ENCODE measurements around the gene LDLRAP1.

The LDLRAP1 gene

GRCh38 chr1:25571522-25571970, 28.1 kb downstream of the LDLRAP1 start:
- H3K4me1 ChIP-seq (ENCODE audit: control insufficient read depth, insufficient read depth, low read length) = peaks cover 55% of the 10 kb centered on the region
- no peaks in the 10 kb centered on the region for H3K36me3 ChIP-seq (ENCODE audit: control insufficient read depth, insufficient read depth, low read length)
- no peak overlapping the region for H3K4me3 ChIP-seq (ENCODE audit: low read depth, low read length)
- H3K9me3 ChIP-seq (ENCODE audit: control insufficient read depth, insufficient read depth, low read depth, low read length) = no peaks in the 10 kb centered on the region
- H3K27ac ChIP-seq (ENCODE audit: low read depth, low read length) = no peak overlapping the region
- H3K27me3 ChIP-seq (ENCODE audit: control insufficient read depth, insufficient read depth, low read length) = no peaks in the 10 kb centered on the region
- H3K9ac ChIP-seq (ENCODE audit: low read length) = no peak overlapping the region

- no peak overlapping the region for H3K9ac ChIP-seq (ENCODE audit: low read length)
- no peak overlapping the region for H3K27ac ChIP-seq (ENCODE audit: low read depth, low read length)
- H3K27me3 ChIP-seq (ENCODE audit: control insufficient read depth, insufficient read depth, low read length) = no peaks in the 10 kb centered on the region
- H3K4me3 ChIP-seq (ENCODE audit: low read depth, low read length) = no peak overlapping the region
- H3K4me1 ChIP-seq (ENCODE audit: control insufficient read depth, insufficient read depth, low read length) = peaks cover 53% of the 10 kb centered on the region
- no peaks in the 10 kb centered on the region for H3K36me3 ChIP-seq (ENCODE audit: control insufficient read depth, insufficient read depth, low read length)
- no peaks in the 10 kb centered on the region for H3K9me3 ChIP-seq (ENCODE audit: control insufficient read depth, insufficient read depth, low read depth, low read length)
Observed at GRCh38 chr1:25572107-25572506, 28.7 kb downstream of the LDLRAP1 start.

GRCh38 chr1:25572708-25573590, 29.5 kb downstream of the LDLRAP1 start:
- Histone ChIP-seq H3K9me3 (ENCODE audit: control insufficient read depth, insufficient read depth, low read depth, low read length) (no peaks in the 10 kb centered on the region), H3K9ac (ENCODE audit: low read length) (no peak overlapping the region), H3K4me3 (ENCODE audit: low read depth, low read length) (no peak overlapping the region), H3K4me1 (ENCODE audit: control insufficient read depth, insufficient read depth, low read length) (peaks cover 50% of the 10 kb centered on the region), H3K27ac (ENCODE audit: low read depth, low read length) (no peak overlapping the region), H3K36me3 (ENCODE audit: control insufficient read depth, insufficient read depth, low read length) (no peaks in the 10 kb centered on the region), H3K27me3 (ENCODE audit: control insufficient read depth, insufficient read depth, low read length) (no peaks in the 10 kb centered on the region)

GRCh38 chr1:25573591-25573930, 30.2 kb downstream of the LDLRAP1 start:
- Histone ChIP-seq H3K27me3 (ENCODE audit: control insufficient read depth, insufficient read depth, low read length) (no peaks in the 10 kb centered on the region), H3K9ac (ENCODE audit: low read length) (no peak overlapping the region), H3K4me1 (ENCODE audit: control insufficient read depth, insufficient read depth, low read length) (peaks cover 43% of the 10 kb centered on the region), H3K9me3 (ENCODE audit: control insufficient read depth, insufficient read depth, low read depth, low read length) (no peaks in the 10 kb centered on the region), H3K4me3 (ENCODE audit: low read depth, low read length) (no peak overlapping the region), H3K36me3 (ENCODE audit: control insufficient read depth, insufficient read depth, low read length) (no peaks in the 10 kb centered on the region), H3K27ac (ENCODE audit: low read depth, low read length) (no peak overlapping the region)

- Histone ChIP-seq H3K27me3 (ENCODE audit: control insufficient read depth, insufficient read depth, low read length) (no peaks in the 10 kb centered on the region), H3K27ac (ENCODE audit: low read depth, low read length) (no peak overlapping the region), H3K4me1 (ENCODE audit: control insufficient read depth, insufficient read depth, low read length) (peaks cover 39% of the 10 kb centered on the region), H3K9me3 (ENCODE audit: control insufficient read depth, insufficient read depth, low read depth, low read length) (no peaks in the 10 kb centered on the region), H3K4me3 (ENCODE audit: low read depth, low read length) (no peak overlapping the region), H3K9ac (ENCODE audit: low read length) (no peak overlapping the region), H3K36me3 (ENCODE audit: control insufficient read depth, insufficient read depth, low read length) (no peaks in the 10 kb centered on the region)
Observed at GRCh38 chr1:25573961-25574360, 30.6 kb downstream of the LDLRAP1 start.

GRCh38 chr1:25575191-25575590, 31.8 kb downstream of the LDLRAP1 start:
- Histone ChIP-seq H3K9me3 (ENCODE audit: control insufficient read depth, insufficient read depth, low read depth, low read length) (no peaks in the 10 kb centered on the region), H3K27ac (ENCODE audit: low read depth, low read length) (no peak overlapping the region), H3K4me1 (ENCODE audit: control insufficient read depth, insufficient read depth, low read length) (peaks cover 33% of the 10 kb centered on the region), H3K4me3 (ENCODE audit: low read depth, low read length) (no peak overlapping the region), H3K27me3 (ENCODE audit: control insufficient read depth, insufficient read depth, low read length) (no peaks in the 10 kb centered on the region), H3K9ac (ENCODE audit: low read length) (no peak overlapping the region), H3K36me3 (ENCODE audit: control insufficient read depth, insufficient read depth, low read length) (no peaks in the 10 kb centered on the region)

GRCh38 chr1:25576459-25577133, 33.2 kb downstream of the LDLRAP1 start:
- Histone ChIP-seq H3K27ac (ENCODE audit: low read depth, low read length) (no peak overlapping the region), H3K4me3 (ENCODE audit: low read depth, low read length) (no peak overlapping the region), H3K9me3 (ENCODE audit: control insufficient read depth, insufficient read depth, low read depth, low read length) (no peaks in the 10 kb centered on the region), H3K4me1 (ENCODE audit: control insufficient read depth, insufficient read depth, low read length) (peaks cover 38% of the 10 kb centered on the region), H3K36me3 (ENCODE audit: control insufficient read depth, insufficient read depth, low read length) (no peaks in the 10 kb centered on the region), H3K27me3 (ENCODE audit: control insufficient read depth, insufficient read depth, low read length) (no peaks in the 10 kb centered on the region), H3K9ac (ENCODE audit: low read length) (no peak overlapping the region)

GRCh38 chr1:25577134-25577920, 33.9 kb downstream of the LDLRAP1 start:
- Histone ChIP-seq H3K9ac (ENCODE audit: low read length) (no peak overlapping the region), H3K4me1 (ENCODE audit: control insufficient read depth, insufficient read depth, low read length) (peaks cover 38% of the 10 kb centered on the region), H3K36me3 (ENCODE audit: control insufficient read depth, insufficient read depth, low read length) (no peaks in the 10 kb centered on the region), H3K4me3 (ENCODE audit: low read depth, low read length) (no peak overlapping the region), H3K9me3 (ENCODE audit: control insufficient read depth, insufficient read depth, low read depth, low read length) (no peaks in the 10 kb centered on the region), H3K27ac (ENCODE audit: low read depth, low read length) (no peak overlapping the region), H3K27me3 (ENCODE audit: control insufficient read depth, insufficient read depth, low read length) (no peaks in the 10 kb centered on the region)

GRCh38 chr1:25579292-25580252, 36.2 kb downstream of the LDLRAP1 start:
- Histone ChIP-seq H3K27ac (ENCODE audit: low read depth, low read length) (no peak overlapping the region), H3K9me3 (ENCODE audit: control insufficient read depth, insufficient read depth, low read depth, low read length) (no peaks in the 10 kb centered on the region), H3K4me1 (ENCODE audit: control insufficient read depth, insufficient read depth, low read length) (peaks cover 20% of the 10 kb centered on the region)

GRCh38 chr1:25580927-25581326, 37.5 kb downstream of the LDLRAP1 start:
- no peak overlapping the region for H3K9ac ChIP-seq (ENCODE audit: low read length)
- H3K4me3 ChIP-seq (ENCODE audit: low read depth, low read length) = no peak overlapping the region
- H3K9me3 ChIP-seq (ENCODE audit: control insufficient read depth, insufficient read depth, low read depth, low read length) = no peaks in the 10 kb centered on the region
- H3K36me3 ChIP-seq (ENCODE audit: control insufficient read depth, insufficient read depth, low read length) = no peaks in the 10 kb centered on the region
- peaks cover 24% of the 10 kb centered on the region for H3K4me1 ChIP-seq (ENCODE audit: control insufficient read depth, insufficient read depth, low read length)
- H3K27me3 ChIP-seq (ENCODE audit: control insufficient read depth, insufficient read depth, low read length) = no peaks in the 10 kb centered on the region
- H3K27ac ChIP-seq (ENCODE audit: low read depth, low read length) = no peak overlapping the region

More at GRCh38 chr1:25579292-25580252, 36.2 kb downstream of the LDLRAP1 start:
- no peaks in the 10 kb centered on the region for H3K36me3 ChIP-seq (ENCODE audit: control insufficient read depth, insufficient read depth, low read length)
- no peak overlapping the region for H3K9ac ChIP-seq (ENCODE audit: low read length)
- no peaks in the 10 kb centered on the region for H3K27me3 ChIP-seq (ENCODE audit: control insufficient read depth, insufficient read depth, low read length)
- H3K4me3 ChIP-seq (ENCODE audit: low read depth, low read length) = no peak overlapping the region
